HPDE6-E6E7 (cell line): ENCODE data around the gene INCENP.
"Not testable (repeated sequence)": the region's sequence is repeated elsewhere in the genome, so short reads cannot be mapped to it uniquely, and the experiment has no call there.

Experiments used
- DNase-seq: peaks from one replicate; pipeline ENCODE4 v3.0.0; 2011; ENCODE audit warnings: missing footprints; ENCODE audit errors: extremely low spot score

The INCENP gene

DNA sequence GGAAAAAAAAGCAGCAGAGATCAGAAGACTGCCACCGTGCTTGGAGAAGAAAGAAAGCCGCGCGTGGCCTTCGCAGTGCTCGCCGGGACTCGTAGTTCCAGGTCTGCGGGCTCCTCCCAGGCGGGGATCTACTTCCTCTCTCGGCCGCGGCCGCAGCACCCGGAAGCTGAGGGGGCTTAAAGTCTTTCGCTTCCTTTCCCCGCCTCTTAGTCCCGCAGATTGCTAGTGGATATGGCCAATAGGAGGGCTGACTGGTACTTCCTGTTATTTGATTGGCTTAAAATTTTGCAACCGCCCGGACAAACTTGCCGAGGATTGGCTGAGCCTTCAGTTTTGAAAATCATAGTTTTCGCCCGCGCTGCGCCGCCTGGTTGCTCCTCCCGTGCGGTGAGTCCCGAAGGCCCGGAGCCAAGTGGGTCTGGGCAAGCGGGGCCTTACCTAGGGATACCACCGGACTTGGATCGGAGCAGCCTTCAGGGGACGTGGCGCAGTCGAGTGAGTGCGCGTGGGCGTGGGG lies at the start of gene INCENP:
Gene INCENP, plus strand, starts transcription at position 343 of the 517 bp plus-strand sequence. CDS start 4,151 bp downstream, outside the sequence.
- DNase-seq, result peak; percentile 96

DNA sequence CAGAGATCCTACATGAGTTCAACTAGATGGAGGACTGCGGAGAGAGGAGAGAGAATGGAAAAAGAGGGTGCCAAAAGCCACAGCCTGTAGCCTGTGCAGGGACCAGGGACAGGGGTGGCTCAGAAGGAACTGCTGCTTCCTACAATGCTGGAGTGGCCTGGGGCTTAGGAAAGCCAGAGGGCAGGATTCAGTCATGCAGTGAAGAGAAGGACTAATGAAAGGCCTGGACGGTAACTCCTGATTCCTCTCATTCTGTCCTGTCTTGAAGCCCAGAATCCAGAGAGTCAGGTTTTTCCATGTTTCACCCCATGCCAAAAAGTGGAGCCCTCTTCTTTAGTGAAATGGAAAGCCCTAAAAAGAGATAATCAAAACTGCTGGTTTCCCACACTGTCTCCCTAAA lies 48.4 kb upstream of the INCENP start:
- DNase-seq, result no peak

DNA sequence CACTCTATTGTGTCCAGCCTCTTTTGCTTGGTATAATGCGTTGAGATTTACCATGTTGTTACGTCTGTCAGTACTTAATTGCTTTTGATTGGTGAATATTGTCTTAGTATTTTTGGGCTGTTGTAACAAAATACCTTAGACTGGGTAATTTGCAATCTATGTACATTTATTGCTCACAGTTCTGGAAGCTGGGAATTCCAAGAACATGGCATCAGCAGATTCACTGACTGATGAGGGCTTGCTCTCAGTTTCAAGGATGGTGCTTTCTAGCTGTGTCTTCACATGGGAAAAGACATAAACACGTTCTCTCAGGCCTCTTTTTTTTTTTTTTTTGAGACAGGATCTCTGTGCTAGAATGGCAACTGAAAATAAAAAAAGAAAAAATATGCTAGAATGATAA lies 46.7 kb upstream of the INCENP start:
- no peak for DNase-seq

DNA sequence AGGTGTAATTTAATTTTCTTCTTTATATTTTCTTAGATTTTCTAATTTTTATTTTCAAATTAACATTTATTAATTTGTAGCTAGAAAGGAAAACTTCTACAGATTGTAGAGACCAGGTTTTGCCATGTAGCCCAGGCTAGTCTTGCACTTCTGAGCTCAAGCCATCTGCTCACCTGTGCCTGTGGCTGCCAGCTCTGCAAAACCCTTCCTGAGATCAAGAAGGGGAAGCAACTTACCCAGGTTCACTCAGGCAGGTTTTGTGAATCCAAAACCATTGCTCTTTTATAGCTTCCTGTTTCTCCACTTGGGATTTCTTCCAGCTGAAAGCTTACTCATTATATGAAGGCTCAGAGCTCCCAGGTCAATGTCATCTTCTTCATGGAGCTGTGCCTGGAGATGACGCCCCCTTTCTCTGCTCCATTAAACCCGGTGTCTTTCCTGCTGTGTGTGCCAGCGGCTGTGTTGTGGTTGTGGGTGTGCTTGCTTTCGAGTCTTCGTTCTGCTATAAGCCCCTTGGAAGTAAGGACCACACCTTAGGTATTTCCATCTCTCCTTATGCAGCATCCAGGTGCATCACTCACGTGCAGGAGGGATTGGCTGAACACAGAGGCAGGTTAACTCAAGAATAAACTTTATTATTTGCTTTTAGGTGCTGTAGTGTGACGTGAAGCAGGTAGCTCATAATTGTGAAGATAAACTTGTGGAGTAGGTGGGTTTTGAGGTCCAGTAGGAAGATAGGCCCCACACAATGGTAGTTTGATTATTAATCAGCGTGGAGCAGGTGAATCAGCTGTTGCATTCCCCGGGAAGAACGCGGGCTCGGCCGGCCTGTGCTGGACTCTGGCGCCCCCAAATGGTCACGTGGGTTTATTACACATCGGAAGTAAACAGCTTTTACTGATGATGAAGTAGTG lies 42.2 kb upstream of the INCENP start:
- DNase-seq, result peak; percentile 72

DNA sequence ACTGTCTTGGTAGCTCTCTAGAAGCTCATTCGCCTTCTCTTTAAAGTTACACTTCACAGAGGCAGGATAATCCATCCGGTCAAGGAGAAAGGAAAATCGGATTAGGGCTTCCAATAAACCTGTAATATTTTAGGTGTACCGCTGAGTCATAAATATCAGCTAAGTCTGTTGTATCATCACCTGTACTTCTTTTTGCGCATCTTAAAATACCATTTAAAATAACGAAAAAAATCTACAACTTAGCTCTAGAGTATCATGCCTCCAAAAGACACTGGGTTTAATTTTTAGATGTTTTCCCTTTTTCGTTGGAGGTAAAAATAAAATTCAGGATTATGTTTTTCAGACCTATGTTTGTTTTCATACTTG lies 41.5 kb upstream of the INCENP start:
- no peak for DNase-seq

DNA sequence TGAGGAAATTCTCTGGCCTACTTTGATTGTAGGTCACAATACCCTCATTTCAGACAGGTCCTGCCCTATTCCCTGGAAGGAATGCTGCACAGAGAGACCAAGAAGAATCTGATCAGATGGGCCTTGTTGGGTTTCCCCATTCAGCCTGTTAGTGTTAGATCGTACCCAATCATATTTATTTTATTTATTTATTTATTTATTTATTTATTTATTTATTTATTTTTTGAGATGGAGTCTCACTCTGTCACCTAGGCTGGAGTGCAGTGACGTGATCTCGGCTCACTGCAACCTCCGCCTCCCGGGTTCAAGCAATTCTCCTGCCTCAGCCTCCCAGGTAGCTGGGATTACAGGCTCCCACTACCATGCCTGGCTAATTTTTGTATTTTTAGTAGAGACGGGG lies 39.0 kb upstream of the INCENP start:
- DNase-seq, result not testable (repeated sequence)

DNA sequence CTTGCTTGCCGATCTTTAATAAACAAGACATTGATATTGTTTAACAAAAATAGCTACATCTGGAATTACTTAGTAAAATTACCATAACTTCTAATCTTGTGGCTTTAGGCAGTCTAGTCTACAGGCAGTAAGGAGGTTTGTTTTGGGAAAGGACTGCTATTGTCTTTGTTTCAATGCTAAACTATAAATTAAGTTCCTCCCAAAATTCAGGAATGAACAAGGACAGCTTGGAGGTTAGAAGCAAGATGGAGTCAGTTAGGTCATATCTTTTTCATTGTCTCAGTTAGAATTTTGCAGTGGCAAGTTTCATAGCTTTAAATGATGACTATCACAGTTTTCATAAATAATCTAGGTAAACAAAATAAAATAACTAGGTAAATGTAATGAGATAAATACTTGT lies 36.1 kb upstream of the INCENP start:
- DNase-seq, result no peak

DNA sequence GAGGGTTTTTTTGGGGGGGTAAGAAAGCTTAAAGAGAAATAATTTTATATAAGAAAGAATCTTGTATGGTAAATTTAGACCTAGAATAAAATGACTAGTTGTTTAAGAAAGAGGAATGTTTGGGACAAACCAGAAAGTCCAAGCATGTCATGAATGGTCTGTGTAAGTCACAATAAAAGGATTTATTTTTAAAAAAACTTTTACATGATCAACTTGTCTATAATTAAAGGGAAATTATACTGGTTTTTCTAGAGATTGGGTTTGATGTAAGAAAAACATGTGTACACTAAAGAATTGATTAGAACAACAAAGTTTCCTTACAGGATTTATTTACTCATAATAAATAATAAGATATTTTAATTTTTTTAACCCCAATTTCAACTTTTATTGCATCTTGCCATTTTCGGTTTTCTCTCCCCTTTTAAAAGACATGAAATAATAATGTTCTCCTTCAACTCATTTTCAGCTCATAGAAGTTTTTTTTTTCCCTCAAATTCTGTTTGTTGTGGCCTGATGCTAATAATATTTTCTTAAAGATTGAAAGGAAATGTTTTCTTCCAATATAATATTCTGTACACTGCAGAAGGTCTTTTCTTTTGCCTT lies 35.4 kb upstream of the INCENP start:
- no peak for DNase-seq

DNA sequence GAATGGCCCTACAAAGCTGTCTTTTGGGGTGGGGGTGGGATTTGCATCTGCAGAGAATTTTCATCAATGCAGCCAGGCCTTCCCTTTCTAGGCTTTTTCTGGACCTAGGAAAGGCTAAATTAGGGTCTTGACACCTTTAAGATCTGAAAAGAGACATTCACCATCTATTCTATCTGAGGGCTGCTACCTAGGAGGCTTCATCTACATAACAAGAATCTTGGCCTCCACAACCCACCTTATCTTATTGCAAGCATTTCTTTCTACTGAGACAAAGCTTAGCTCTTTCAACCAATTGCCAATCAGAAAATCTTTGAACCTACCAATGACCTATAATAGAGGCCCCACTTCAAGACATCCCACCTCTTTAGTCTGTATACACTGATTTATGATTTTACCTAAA lies 20.7 kb upstream of the INCENP start:
- DNase-seq, result no peak

DNA sequence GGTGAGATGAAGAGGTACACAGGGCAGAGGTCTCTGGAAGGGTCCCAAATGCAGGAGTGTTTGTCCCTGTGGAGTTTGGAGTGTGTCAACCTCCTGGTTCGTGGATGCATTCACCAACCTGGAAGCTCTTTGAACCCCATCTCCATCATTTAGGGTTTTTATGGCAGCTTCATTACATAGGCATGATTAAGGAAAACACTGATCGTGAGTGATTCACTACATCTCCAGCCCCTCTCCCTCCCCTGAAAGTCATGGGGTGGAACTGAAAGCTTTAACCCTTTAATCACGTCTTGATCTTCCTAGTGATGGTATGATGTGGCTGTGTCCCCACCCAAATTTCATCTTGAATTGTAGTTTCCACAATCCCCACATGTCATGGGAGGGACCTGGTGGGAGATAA lies 19.8 kb upstream of the INCENP start:
- DNase-seq, result no peak

DNA sequence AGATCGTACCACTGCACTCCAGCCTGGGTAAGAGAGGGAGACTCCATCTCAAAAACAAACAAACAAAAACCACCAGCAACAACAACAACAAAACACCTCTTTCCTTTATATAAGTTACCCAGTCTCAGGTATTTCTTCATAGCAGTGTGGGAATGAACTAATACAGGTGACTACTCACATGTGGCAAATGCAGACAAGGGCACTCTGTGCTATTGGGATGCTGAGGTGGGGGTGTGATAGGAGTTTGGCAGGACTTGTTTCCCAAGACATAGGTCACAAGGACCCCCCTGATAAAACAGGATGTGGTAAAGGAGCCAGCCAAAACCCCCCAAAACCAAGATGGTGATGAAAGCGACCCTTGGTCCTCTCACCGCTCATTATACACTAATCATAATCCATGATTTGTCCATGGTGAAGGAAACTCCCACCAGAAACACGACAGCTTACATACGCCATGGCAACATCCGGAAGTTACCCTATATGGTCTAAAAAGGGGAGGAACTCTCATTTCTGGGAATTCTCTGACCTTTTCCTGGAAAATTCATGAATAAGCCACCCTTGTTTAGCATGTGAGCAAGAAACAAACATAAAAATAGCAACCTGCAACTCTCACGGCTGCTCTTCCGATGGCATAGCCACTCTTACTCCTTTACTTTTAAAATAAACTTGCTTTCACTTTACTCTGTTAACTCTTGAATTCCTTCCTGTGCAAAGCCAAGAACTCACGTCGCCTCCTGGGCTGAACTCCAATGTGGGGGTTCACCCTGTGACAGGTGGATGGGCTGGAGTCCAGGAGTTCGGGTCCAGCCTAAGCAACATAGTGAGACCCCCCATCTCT lies 18.8 kb upstream of the INCENP start:
- no peak for DNase-seq

DNA sequence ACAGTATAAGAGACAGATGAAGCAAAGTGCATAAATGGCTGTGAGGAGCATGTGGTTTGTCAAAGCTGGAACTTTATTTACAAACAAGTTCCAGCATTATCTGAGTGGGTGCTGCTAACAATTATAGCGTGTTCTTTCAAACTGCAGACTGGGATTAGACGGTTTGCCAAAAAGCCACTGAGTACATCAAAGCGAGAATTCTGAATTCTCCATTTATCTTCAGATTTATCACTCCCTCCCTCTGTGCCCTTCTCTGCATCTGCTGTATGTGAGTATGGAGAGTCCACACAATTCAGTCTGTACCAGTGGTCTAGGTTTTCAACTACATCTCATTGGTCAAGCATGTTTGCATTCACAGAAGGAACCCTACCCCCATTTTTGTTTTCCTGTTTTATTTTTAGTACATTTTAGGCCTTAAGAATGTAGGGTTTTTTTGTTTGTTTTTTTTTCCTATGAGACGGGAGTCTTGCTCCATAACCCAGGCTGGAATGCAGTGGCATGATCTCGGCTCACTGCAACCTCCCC lies 18.1 kb upstream of the INCENP start:
- DNase-seq, result no peak

DNA sequence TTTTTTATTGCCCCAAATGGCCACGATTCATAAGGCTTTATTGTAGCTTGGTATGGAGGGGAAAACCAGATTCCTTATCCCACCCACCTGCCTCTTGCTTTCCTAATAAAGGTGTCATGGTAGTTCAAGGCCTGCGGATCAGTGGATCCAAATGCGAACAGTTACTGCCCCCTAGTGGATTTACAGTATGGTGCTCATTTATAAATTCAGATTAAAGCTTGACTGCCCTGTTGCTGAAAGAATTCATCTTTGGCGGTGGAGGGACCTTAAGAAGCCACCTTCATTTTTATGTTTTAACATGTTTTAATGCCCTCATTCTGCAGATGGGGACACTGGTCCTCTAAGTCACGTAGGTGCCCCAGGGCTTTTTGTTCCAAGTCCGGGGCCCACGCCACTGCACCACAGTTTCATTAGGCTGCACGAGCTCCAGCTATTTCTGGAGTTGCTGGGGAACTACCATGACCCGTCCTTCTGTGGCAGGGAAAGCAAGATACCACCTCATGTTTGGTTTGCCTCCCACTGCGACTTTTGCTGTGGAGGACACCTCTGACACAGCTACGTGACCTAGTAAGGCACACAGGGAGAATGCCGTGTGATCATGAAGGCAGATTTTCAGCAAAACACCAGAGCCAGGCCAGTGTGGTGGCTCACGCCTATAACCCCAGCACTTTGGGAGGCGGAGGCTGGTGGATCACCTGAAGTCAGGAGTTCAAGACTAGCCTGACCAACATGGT lies 15.6 kb upstream of the INCENP start:
- peak; percentile 44 for DNase-seq

DNA sequence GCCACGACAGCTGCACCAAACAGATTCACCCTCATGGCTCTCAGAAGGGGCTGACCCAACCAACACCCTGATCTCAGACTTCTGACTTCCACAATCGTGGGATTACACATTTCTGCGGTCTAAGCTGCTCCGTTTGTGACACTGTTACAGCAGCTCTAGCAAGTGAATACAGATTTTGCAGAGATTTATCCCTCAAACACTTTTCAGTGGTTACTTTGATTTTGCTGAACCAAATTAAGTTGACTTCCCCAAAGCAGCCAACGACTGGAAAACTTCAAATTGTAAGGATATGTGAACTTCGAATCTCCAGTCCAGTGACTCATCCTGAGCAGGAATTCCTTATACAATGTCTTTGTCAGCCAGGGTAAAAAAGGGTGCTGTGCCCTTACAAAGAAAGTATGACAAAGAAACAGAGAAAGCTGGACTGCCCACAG lies 14.8 kb upstream of the INCENP start:
- no peak for DNase-seq

DNA sequence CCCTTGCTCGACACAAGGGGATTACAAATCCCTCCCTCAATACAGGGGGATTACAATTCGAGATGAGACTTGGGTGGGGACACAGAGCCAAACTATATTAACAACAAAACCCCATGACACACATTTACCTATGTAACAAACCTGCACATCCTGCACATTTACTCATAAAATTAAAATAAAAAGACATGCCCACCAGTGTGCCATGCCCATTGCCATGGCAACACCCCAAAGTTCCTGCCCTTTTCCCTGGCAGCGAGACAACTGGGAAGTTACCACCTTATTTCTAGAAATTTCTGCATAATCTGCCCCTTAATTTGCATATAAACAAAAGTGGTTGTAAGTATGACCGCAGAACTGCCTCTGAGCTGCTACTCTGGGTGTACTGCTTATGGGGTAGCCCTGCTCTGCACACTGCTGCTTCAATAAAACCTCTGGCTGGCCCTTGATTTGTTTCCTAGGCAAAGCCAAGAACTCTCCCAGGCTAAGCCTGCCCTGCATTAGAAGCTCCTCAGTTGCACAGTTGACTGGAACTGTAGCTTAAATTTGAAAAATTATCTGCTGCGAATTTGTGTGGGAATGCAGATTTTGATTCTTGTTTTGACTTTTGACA lies 8.6 kb upstream of the INCENP start:
- DNase-seq, result no peak

DNA sequence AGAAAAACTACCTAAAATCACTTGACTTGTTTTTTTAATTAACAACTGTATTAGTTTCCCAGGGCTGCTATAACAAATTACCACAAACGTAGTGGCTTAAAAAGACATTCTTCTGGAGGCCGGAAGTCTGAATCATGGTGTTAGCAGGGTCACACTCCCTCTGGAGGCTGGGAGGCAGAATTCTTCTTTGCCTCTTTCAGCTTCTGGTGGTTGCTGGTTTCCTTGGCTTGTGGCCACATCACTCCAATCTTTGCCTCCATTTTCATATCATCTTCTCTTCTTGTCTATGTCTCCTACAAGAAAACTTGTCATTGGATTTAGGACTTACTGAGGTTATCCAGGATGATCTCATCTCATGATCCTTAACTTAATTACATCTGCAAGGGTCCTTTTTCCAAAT lies 7.4 kb upstream of the INCENP start:
- DNase-seq, result no peak

DNA sequence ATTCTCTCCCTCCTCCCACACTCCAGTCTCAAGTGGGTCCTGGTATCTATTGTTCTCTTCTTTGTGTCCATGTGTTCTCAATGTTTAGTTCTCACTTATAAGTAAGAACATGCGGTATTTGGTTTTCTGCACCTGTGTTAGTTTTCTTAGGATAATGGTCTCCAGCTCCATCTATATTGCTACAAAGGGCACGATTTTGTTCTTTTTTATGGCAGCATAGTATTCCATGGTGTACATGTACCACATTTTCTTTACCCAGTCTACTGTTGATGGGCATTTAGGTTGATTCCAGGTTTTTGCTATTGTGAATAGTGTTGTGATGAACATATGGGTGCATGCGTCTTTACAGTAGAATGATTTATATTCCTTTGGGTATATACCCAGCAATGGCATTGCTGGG lies 4.2 kb upstream of the INCENP start:
- DNase-seq, result no peak

DNA sequence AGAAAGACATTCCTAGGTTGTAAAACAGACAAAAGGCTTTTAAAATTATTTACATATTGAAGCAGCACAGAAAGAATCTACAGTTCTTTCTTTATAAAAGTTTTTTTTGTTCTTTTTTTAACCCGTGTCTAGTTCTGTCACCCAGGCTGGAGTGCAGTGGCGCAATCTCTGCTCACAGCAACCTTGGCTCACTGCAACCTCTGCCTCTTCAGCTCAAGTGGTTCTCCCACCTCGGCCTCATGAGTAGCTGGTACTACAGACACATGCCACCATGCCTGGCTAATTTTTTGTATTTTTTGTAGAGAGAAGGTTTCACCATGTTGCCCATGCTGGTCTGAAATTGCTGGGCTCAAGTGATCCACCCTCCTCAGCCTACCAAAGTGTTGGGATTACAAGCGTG lies 3.8 kb upstream of the INCENP start:
- no peak for DNase-seq

DNA sequence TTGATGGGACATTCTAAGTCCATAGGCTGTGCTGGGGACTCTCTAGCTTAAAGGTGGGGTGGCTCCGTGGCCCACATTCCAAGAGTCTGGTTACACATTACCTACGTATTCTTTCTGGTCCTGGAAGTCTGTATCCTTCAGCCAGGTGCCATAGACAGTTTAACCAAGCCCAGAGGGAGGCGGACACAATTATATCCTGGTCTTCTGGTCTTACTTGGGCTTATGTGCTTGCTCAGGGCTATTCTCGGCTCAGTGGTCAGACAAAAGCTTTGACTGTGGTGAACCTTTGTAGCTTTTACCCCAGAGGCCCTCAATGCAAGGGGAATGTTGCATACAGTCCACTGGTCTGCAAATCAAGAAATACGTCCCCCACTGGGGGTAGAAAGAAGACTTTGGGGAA lies 3.4 kb upstream of the INCENP start:
- DNase-seq, result no peak

DNA sequence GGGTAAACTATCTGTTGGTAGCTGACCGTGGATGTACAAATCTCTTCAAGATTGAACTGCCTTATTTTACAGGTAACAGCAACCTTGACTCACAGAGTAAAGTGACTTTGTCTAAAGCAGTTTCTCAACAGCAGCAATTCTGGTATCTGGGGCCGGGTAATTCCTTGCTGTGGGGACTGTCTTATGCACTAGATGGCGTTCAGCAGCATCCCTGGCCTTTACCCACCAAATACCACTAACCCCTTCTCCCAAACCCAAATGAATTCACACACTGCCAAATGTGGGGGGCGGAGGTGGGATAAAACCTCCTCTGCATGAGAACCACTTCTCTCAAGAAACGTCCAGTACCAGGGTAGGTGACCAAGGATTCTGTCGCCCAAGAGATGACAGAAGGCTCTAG lies 1.7 kb upstream of the INCENP start:
- no peak for DNase-seq
